IPS-18c (cell line): ENCODE results near the gene COX19.
"Not testable (repeated sequence)": the region's sequence is repeated elsewhere in the genome, so short reads cannot be mapped to it uniquely, and the experiment has no call there.

Experiments used
- H3K4me3 ChIP-seq: 2 replicates; pipeline ENCODE4 v1.7.0; 2013; ENCODE audit warnings: low read depth, mild to moderate bottlenecking, low read length, moderate library complexity; ENCODE audit not compliant: insufficient read depth
- H3K9me3 ChIP-seq: one replicate; pipeline ENCODE4 v1.6.1; 2013; ENCODE audit warnings: mild to moderate bottlenecking, low read length, moderate library complexity; ENCODE audit not compliant: control insufficient read depth, insufficient read depth

Gene COX19

GRCh38 chr7:1012716-1013095 is 37.4 kb upstream of the COX19 start:
- Histone ChIP-seq H3K9me3 (peaks cover 2% of the 10 kb centered on the region), H3K4me3 (no peak overlapping the region)

- Histone ChIP-seq H3K4me3 (no peak overlapping the region), H3K9me3 (peaks cover 2% of the 10 kb centered on the region)
Measured at GRCh38 chr7:1012004-1012715, 36.8 kb upstream of the COX19 start.

- no peak overlapping the region for H3K4me3 ChIP-seq
- H3K9me3 ChIP-seq, result no peaks in the 10 kb centered on the region
Measured at GRCh38 chr7:1011297-1012003, 36.1 kb upstream of the COX19 start.

- Histone ChIP-seq H3K4me3 (no peak overlapping the region), H3K9me3 (no peaks in the 10 kb centered on the region)
Measured at GRCh38 chr7:1010226-1010625, 34.9 kb upstream of the COX19 start.

GRCh38 chr7:1009747-1010146 is 34.4 kb upstream of the COX19 start:
- no peak overlapping the region for H3K4me3 ChIP-seq
- no peaks in the 10 kb centered on the region for H3K9me3 ChIP-seq

DNA sequence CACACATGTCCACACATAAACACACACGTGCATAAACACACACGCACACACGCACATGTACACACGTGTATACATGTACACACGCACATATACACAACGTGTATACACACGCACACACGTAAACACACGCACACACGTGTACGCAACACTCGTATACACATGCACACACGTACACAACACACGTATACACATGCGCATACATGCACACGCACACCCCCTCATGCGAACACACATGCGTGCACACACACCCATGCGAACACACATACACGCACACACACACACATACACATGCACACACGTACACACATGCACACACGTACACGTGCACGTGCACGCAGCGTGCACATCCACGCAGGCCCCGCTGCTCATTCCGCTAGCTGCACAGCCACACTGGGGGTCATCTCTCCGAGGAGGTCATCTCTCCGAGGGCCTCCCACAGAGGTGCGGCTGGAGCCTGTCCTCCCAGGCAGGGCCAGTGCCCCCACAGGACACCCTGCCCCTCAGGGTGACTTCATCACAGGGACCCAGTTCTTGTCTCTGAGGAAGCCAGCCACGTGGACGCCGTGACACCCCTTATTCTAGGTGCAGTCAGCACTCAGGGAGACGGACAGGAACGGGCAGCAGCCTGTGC is 33.5 kb upstream of the COX19 start:
- Histone ChIP-seq H3K4me3 (no peak overlapping the region), H3K9me3 (no peaks in the 10 kb centered on the region)

DNA sequence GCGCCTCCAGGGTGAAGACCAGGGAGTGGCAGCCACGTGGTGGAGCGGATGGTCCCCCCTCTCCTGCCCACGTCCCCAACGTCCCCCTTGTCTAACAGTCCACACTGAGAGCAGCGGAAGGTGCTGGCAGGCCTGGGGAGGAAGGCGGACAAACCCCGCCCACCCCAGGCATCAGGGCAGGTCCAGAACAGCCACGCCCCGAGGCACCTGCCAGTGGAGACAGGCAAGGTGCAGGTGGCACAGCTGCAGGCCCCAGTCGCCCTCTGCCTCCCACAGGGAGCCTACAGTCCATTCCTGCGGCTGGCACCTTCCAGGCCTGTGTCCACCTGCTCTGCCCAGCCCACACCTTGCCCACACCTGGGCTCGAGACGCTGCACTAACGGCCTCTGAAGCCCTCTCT is 32.6 kb upstream of the COX19 start:
- H3K4me3 ChIP-seq, result no peak overlapping the region

GRCh38 chr7:1005303-1005702 is 30.0 kb upstream of the COX19 start:
- H3K9me3 ChIP-seq, result no peaks in the 10 kb centered on the region

More for the DNA sequence above, 32.6 kb upstream of the COX19 start:
- H3K9me3 ChIP-seq, result no peaks in the 10 kb centered on the region

GRCh38 chr7:1004018-1004852 is 28.9 kb upstream of the COX19 start:
- H3K9me3 ChIP-seq, result peaks cover 2% of the 10 kb centered on the region
- H3K4me3 ChIP-seq, result no peak overlapping the region

More at GRCh38 chr7:1005303-1005702, 30.0 kb upstream of the COX19 start:
- no peak overlapping the region for H3K4me3 ChIP-seq

GRCh38 chr7:1002445-1002844 is 27.1 kb upstream of the COX19 start:
- not testable (repeated sequence) for H3K9me3 ChIP-seq, H3K4me3 ChIP-seq

- not testable (repeated sequence) for H3K4me3 ChIP-seq
Measured at GRCh38 chr7:1002026-1002425, 26.7 kb upstream of the COX19 start.

GRCh38 chr7:1001069-1001770 is 25.9 kb upstream of the COX19 start:
- H3K9me3 ChIP-seq, result not testable (repeated sequence)

More at GRCh38 chr7:1002026-1002425, 26.7 kb upstream of the COX19 start:
- H3K9me3 ChIP-seq, result not testable (repeated sequence)

DNA sequence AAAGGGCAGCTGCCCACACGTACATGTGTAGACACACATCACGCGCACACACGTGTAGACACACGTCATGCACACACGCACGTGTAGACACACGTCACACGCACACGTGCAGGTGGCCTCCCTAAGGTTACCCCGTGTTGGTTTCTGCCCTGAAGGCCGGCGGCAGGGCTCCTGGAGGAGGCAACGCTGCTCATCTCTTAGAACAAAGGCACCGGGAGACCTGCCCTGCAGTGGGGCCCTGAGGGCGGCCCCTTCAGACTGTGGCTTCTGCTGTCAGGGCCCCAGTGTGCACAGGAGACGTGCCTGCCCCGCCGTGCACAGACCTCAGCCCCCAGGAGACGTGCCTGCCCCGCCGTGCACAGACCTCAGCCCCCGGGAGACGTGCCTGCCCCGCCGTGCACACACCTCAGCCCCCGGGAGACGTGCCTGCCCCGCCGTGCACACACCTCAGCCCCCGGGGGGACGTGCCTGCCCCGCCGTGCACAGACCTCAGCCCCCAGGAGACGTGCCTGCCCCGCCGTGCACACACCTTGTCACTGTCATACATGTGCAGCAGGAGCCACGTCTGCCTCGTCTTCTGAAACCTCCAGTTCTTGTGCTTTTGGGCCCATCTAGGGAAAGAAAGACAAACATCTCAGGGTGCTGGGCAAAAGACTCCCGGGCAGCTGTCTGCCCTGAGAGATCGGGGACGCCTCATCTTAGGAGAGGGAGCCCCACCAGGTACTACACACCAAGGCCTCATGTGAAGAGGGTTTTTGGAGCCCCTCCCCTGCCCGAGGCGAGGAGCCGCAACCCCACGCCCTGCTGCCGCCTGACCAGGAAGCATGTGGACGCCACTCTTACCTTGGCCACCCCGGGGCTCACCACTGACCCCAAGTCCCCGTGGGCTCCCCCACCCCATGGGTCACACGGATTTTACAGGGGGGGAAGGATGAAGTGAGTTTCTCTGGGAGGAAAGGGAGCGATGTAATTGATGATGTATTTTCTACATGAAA is 24.9 kb upstream of the COX19 start:
- Histone ChIP-seq H3K9me3 (peaks cover 2% of the 10 kb centered on the region), H3K4me3 (no peak overlapping the region)

More at GRCh38 chr7:1001069-1001770, 25.9 kb upstream of the COX19 start:
- not testable (repeated sequence) for H3K4me3 ChIP-seq

GRCh38 chr7:999149-999879 is 24.0 kb upstream of the COX19 start:
- H3K4me3 ChIP-seq, result no peak overlapping the region

More at GRCh38 chr7:999149-999879, 24.0 kb upstream of the COX19 start:
- peaks cover 2% of the 10 kb centered on the region for H3K9me3 ChIP-seq
